GM21717 (cell line): Measurements from ENCODE around the gene CLSTN2.
A peak's percentile ranks its signal among the peaks of the same experiment; 100 is the strongest.

Experiments used
- ATAC-seq: cut with Tn5 transposase; IDR thresholded peaks from one replicate; pipeline ENCODE4 v1.9.1; 2021; ENCODE audit warnings: mild to moderate bottlenecking, moderate library complexity; ENCODE audit not compliant: unreplicated experiment

Gene CLSTN2

GRCh38 chr3:140145528-140145927 is 210.5 kb downstream of the CLSTN2 start:
- ATAC-seq = no peak

GRCh38 chr3:140146668-140147067 is 211.7 kb downstream of the CLSTN2 start:
- no peak for ATAC-seq

GRCh38 chr3:140147965-140148490 is 213.0 kb downstream of the CLSTN2 start:
- ATAC-seq = no peak

- no peak for ATAC-seq
Measured at GRCh38 chr3:140148824-140149390, 213.9 kb downstream of the CLSTN2 start.

GRCh38 chr3:140151321-140151720 is 216.3 kb downstream of the CLSTN2 start:
- ATAC-seq = no peak

GRCh38 chr3:140152851-140153639 is 218.1 kb downstream of the CLSTN2 start:
- ATAC-seq = no peak

GRCh38 chr3:140153736-140154135 is 218.8 kb downstream of the CLSTN2 start:
- ATAC-seq = no peak

GRCh38 chr3:140157161-140157560 is 222.2 kb downstream of the CLSTN2 start:
- no peak for ATAC-seq

GRCh38 chr3:140159646-140160045 is 224.7 kb downstream of the CLSTN2 start:
- ATAC-seq = no peak

GRCh38 chr3:140160553-140160952 is 225.6 kb downstream of the CLSTN2 start:
- no peak for ATAC-seq

GRCh38 chr3:140162551-140162950 is 227.6 kb downstream of the CLSTN2 start:
- no peak for ATAC-seq

- no peak for ATAC-seq
Measured at GRCh38 chr3:140163159-140163763, 228.3 kb downstream of the CLSTN2 start.

- ATAC-seq = no peak
Measured at GRCh38 chr3:140164156-140164555, 229.2 kb downstream of the CLSTN2 start.

- ATAC-seq = no peak
Measured at GRCh38 chr3:140164922-140165590, 230.1 kb downstream of the CLSTN2 start.

GRCh38 chr3:140165781-140166180 is 230.8 kb downstream of the CLSTN2 start:
- ATAC-seq = no peak

GRCh38 chr3:140166861-140167599 is 232.0 kb downstream of the CLSTN2 start:
- no peak for ATAC-seq

- no peak for ATAC-seq
Measured at GRCh38 chr3:140167600-140168281, 232.8 kb downstream of the CLSTN2 start.

GRCh38 chr3:140170612-140171011 is 235.6 kb downstream of the CLSTN2 start:
- ATAC-seq = peak; percentile 97

GRCh38 chr3:140176526-140176925 is 241.5 kb downstream of the CLSTN2 start:
- ATAC-seq = no peak

GRCh38 chr3:140177943-140178342 is 243.0 kb downstream of the CLSTN2 start:
- no peak for ATAC-seq
